IMR-90 (cell line): ENCODE results near the gene SPAG16.
"Not testable (repeated sequence)": the region's sequence is repeated elsewhere in the genome, so short reads cannot be mapped to it uniquely, and the experiment has no call there.

Experiments used
- FOS ChIP-seq: fragments of 150-350 bp; IDR thresholded peaks from 2 replicates; pipeline ENCODE4 v1.6.1; 2016; ENCODE audit warnings: low read depth, low read length
- MAZ ChIP-seq: IDR thresholded peaks from 2 replicates; pipeline ENCODE4 v1.6.1; 2012; ENCODE audit warnings: low read depth, mild to moderate bottlenecking, low read length, improper control_type of control experiment, moderate library complexity, borderline replicate concordance
- POLR2A ChIP-seq: IDR thresholded peaks from 2 replicates; pipeline ENCODE4 v1.6.1; 2012; ENCODE audit warnings: mild to moderate bottlenecking, low read depth, low read length
- RCOR1 ChIP-seq: IDR thresholded peaks from 2 replicates; pipeline ENCODE4 v1.6.1; 2012; ENCODE audit warnings: mild to moderate bottlenecking, low read length, improper control_type of control experiment; ENCODE audit not compliant: insufficient replicate concordance
- TF ChIP-seq, protein P1 (sequence below): conservative IDR thresholded peaks from 2 replicates; pipeline ENCODE4 v1.5.1; 2012; ENCODE audit warnings: mild to moderate bottlenecking, low read depth, low read length, improper control_type of control experiment

DNA sequence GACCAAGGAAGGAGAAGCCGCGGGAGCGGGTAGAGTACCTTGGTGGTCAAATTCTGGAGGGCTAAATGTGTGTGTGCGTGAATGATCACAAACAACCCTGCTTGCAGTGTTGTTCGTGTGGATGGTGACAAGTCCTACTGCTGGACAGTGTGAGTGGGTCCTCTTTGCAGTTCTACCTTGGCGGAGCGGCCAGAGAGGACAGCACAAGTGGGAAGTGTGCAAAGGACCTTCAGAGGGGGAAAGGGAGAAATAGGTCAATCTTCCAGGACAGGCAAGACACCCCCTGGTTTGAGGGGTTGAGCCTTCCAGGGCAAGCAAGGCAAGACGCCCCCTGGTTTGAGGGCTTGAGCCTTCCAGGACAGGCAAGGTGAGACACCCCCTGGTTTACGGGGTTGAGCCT is 122.8 kb downstream of the SPAG16 start:
- TF ChIP-seq, protein P1, sequence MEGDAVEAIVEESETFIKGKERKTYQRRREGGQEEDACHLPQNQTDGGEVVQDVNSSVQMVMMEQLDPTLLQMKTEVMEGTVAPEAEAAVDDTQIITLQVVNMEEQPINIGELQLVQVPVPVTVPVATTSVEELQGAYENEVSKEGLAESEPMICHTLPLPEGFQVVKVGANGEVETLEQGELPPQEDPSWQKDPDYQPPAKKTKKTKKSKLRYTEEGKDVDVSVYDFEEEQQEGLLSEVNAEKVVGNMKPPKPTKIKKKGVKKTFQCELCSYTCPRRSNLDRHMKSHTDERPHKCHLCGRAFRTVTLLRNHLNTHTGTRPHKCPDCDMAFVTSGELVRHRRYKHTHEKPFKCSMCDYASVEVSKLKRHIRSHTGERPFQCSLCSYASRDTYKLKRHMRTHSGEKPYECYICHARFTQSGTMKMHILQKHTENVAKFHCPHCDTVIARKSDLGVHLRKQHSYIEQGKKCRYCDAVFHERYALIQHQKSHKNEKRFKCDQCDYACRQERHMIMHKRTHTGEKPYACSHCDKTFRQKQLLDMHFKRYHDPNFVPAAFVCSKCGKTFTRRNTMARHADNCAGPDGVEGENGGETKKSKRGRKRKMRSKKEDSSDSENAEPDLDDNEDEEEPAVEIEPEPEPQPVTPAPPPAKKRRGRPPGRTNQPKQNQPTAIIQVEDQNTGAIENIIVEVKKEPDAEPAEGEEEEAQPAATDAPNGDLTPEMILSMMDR = not testable (repeated sequence)
- not testable (repeated sequence) for TF ChIP-seq POLR2A, MAZ, FOS, RCOR1
